Measurements from ENCODE around the gene FFAR4. TPM values are rescaled to one million over a fixed set of nuclear protein-coding genes. Genes with fewer than 3 reads are reported as not detected.
"Not testable (repeated sequence)": the region's sequence is repeated elsewhere in the genome, so short reads cannot be mapped to it uniquely, and the experiment has no call there.

FFAR4 gene
- 1 to 10 TPM in 1 of 2 donors, not detected in 1; 1.3 TPM for total RNA-seq

GRCh38 chr10:93566435-93567276 lies at the start of gene FFAR4:
FFAR4 (plus strand) TSS chr10:93566665; CDS start chr10:93566721, 56 bp downstream.
- H3K9me3 ChIP-seq, result no peaks in the 10 kb centered on the region
- no peak for ATAC-seq (ENCODE audit: insufficient number of reproducible peaks, low FRiP score, low read depth)
- H3K27me3 ChIP-seq (replicated peaks; ENCODE audit: insufficient read depth), result peaks cover 7% of the 10 kb centered on the region

DNA sequence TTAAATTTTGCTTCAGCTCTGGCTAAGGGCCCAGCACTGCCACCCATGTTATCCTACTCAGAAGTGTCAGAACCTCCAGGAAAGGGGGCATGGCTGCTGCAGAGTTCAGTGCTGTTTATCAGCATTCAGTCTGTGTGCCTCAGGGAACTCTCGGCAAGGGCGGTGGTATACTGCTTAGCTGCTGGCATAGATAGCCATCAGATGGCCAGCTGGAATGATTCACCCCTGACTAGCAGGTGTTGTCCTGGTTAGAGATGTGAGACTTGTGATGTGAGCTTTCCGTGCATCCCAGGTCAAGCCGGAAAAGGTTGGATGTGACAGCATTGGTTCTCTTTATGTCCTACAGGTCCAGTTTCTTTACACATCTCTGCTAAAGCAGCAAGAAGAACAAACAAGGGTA lies 47.9 kb upstream of the FFAR4 start:
- ATAC-seq (ENCODE audit: insufficient number of reproducible peaks, low FRiP score, low read depth) (no peak), DNase-seq (ENCODE audit: low spot score) (no peak)
- no peak overlapping the region for H3K27ac ChIP-seq
- no peaks in the 10 kb centered on the region for H3K27me3 ChIP-seq (replicated peaks; ENCODE audit: insufficient read depth)
- H3K4me3 ChIP-seq, result no peak overlapping the region
- no peaks in the 10 kb centered on the region for H3K9me3 ChIP-seq
- no peaks in the 10 kb centered on the region for H3K36me3 ChIP-seq
- H3K4me1 ChIP-seq (ENCODE audit: control insufficient read depth in 1 of 2, low read depth in 2 of 2), result peaks cover 16 to 22% of the 10 kb centered on the region in 2 donors
- TF ChIP-seq, protein P1, sequence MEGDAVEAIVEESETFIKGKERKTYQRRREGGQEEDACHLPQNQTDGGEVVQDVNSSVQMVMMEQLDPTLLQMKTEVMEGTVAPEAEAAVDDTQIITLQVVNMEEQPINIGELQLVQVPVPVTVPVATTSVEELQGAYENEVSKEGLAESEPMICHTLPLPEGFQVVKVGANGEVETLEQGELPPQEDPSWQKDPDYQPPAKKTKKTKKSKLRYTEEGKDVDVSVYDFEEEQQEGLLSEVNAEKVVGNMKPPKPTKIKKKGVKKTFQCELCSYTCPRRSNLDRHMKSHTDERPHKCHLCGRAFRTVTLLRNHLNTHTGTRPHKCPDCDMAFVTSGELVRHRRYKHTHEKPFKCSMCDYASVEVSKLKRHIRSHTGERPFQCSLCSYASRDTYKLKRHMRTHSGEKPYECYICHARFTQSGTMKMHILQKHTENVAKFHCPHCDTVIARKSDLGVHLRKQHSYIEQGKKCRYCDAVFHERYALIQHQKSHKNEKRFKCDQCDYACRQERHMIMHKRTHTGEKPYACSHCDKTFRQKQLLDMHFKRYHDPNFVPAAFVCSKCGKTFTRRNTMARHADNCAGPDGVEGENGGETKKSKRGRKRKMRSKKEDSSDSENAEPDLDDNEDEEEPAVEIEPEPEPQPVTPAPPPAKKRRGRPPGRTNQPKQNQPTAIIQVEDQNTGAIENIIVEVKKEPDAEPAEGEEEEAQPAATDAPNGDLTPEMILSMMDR (IDR thresholded peaks at IDR 0.05), result no peak

More at GRCh38 chr10:93566435-93567276, at the start of gene FFAR4:
- Histone ChIP-seq H3K4me3 (peak within 1 kb of the TSS; percentile 66), H3K27ac (no peak within 1 kb of the TSS), H3K4me1 (ENCODE audit: control insufficient read depth in 1 of 2, low read depth in 2 of 2) (peaks cover 7 to 20% of the 10 kb centered on the region in 2 donors), H3K36me3 (no peaks in the 10 kb centered on the region)
- DNase-seq (ENCODE audit: low spot score), result no peak
- TF ChIP-seq, protein P1 (IDR thresholded peaks at IDR 0.05), result no peak

DNA sequence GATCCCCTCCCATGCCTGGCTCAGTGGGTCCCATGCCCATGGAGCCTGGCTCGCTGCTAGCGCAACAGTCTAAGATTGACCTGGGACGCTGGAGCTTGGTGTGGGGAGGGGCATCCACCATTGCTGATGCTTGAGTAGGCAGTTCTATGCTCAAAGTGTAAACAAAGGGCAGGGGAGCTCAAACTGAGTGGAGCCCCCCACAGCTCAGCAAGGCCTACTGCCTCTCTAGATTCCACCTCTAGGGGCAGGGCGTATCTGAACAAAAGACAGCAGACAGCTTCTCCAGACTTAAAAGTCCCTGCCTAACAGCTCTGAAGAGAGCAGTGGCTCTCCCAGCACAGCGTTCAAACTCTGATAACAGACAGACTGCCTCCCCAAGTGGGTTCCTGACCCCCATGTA lies 31.2 kb upstream of the FFAR4 start:
- ATAC-seq (ENCODE audit: insufficient number of reproducible peaks, low FRiP score, low read depth) (no peak), DNase-seq (ENCODE audit: low spot score) (no peak)
- no peaks in the 10 kb centered on the region for H3K4me1 ChIP-seq (ENCODE audit: control insufficient read depth in 1 of 2, low read depth in 2 of 2)
- no peaks in the 10 kb centered on the region for H3K27me3 ChIP-seq (replicated peaks; ENCODE audit: insufficient read depth)
- no peak overlapping the region for H3K27ac ChIP-seq
- TF ChIP-seq, protein P1 (IDR thresholded peaks at IDR 0.05), result no peak
- H3K36me3 ChIP-seq, result no peaks in the 10 kb centered on the region
- H3K4me3 ChIP-seq, result no peak overlapping the region
- no peaks in the 10 kb centered on the region for H3K9me3 ChIP-seq

- not testable (repeated sequence) for H3K27me3 ChIP-seq (replicated peaks; ENCODE audit: insufficient read depth); H3K27ac ChIP-seq; H3K36me3 ChIP-seq; H3K4me1 ChIP-seq (ENCODE audit: control insufficient read depth in 1 of 2, low read depth in 2 of 2); DNase-seq (ENCODE audit: low spot score); H3K4me3 ChIP-seq; H3K9me3 ChIP-seq; ATAC-seq (ENCODE audit: insufficient number of reproducible peaks, low FRiP score, low read depth)
These were observed 25.6 kb upstream of the FFAR4 start for GRCh38 chr10:93540871-93541270.

- ATAC-seq (ENCODE audit: insufficient number of reproducible peaks, low FRiP score, low read depth) (no peak), DNase-seq (ENCODE audit: low spot score) (no peak)
- Histone ChIP-seq H3K36me3 (no peaks in the 10 kb centered on the region), H3K27ac (no peak overlapping the region), H3K9me3 (no peaks in the 10 kb centered on the region), H3K4me3 (peak overlapping the region; percentile 48), H3K27me3 (replicated peaks; ENCODE audit: insufficient read depth) (no peaks in the 10 kb centered on the region), H3K4me1 (ENCODE audit: control insufficient read depth in 1 of 2, low read depth in 2 of 2) (no peaks in the 10 kb centered on the region)
- TF ChIP-seq, protein P1 (IDR thresholded peaks at IDR 0.05), result peak; percentile 77
These were observed 24.8 kb upstream of the FFAR4 start for GRCh38 chr10:93541402-93542357.
